HepG2 (cell line): ENCODE measurements around the gene CAMTA1. TPM values are rescaled to one million over a fixed set of nuclear protein-coding genes. Genes with fewer than 3 reads are reported as not detected.

ENCODE experiments used
- ATAC-seq: fragments of 200-7000 bp; cut with Tn5 transposase; 3 replicates; pipeline ENCODE4 v1.9.1; 2020; ENCODE audit warnings: mild to moderate bottlenecking, moderate library complexity
- BruUV-seq: library from RNA; stranded (reverse); fragments of 400-500 nt; replicated peaks from 2 replicates; lab custom pipeline; 2021; lab: Mats Ljungman, UMichigan
- CTCF ChIA-PET: fragments of 300-600 bp; formaldehyde crosslinking; extraction: SDS; loops from one replicate; lab custom pipeline; 2021; ENCODE audit warnings: low total read pairs, inconsistent platforms, low intra/inter-chr PET ratio; lab: Yijun Ruan, JAX
- POLR2A ChIA-PET: fragments of 350-600 bp; sonication (Branson Sonifier 250); formaldehyde crosslinking; loops from one replicate; lab custom pipeline; 2020; ENCODE audit warnings: antibody characterized with exemption, inconsistent platforms; lab: Yijun Ruan, JAX
- DNase-seq: peaks from one replicate; pipeline ENCODE4 v3.0.0-alpha.2; 2015; ENCODE audit warnings: low spot score
- FAIRE-seq: peaks from 3 replicates; lab custom pipeline; 2011; peaks lifted over from hg19 to GRCh38; lab: Jason Lieb, UNC
- H2AFZ ChIP-seq: one replicate; pipeline ENCODE4 v1.6.1; 2011; ENCODE audit warnings: low read length, inconsistent platforms
- H3K27ac ChIP-seq: fragments of 300-600 bp; 3 replicates; pipeline ENCODE4 v1.8.0; 2011; ENCODE audit warnings: mixed run types, mild to moderate bottlenecking, mixed read lengths, low read length, inconsistent platforms; ENCODE audit not compliant: insufficient read depth; ENCODE audit errors: extremely low read length
- H3K27me3 ChIP-seq, 2 experiments: fragments of 200-600 bp in 1 of 2; 2 replicates in 1 of 2; 3 replicates in 1 of 2; pipeline versions ENCODE4 v1.6.0 to v1.8.0; 2011; ENCODE audit warnings: low read length in 2 of 2, mild to moderate bottlenecking in 2 of 2, moderate library complexity in 2 of 2, inconsistent platforms in 1 of 2; ENCODE audit not compliant: insufficient read depth in 2 of 2, control insufficient read depth in 1 of 2
- H3K36me3 ChIP-seq, 2 experiments: fragments of 200-600 bp in 1 of 2; replicated peaks in 1 of 2; 2 replicates in 1 of 2; 3 replicates in 1 of 2; pipeline versions ENCODE4 v1.5.1 to v1.8.0; 2011; ENCODE audit warnings: low read length in 2 of 2, inconsistent platforms in 1 of 2; ENCODE audit not compliant: insufficient read depth in 2 of 2, control insufficient read depth in 1 of 2
- H3K4me1 ChIP-seq: 2 replicates; pipeline ENCODE4 v1.5.1; 2012; ENCODE audit warnings: low read length, inconsistent platforms; ENCODE audit not compliant: insufficient read depth
- H3K4me2 ChIP-seq: 2 replicates; pipeline ENCODE4 v1.6.0; 2011; ENCODE audit warnings: low read depth, low read length, inconsistent platforms
- H3K4me3 ChIP-seq, 3 experiments: fragments of 200-600 bp in 1 of 3; sonication (generic), shearing (Covaris generic) in 1 of 3; replicated peaks in 1 of 3; 2 replicates each; pipeline ENCODE4 v1.5.1; 2011 to 2016; ENCODE audit warnings: low read length in 3 of 3, inconsistent platforms in 2 of 3, low read depth in 2 of 3, mild to moderate bottlenecking in 2 of 3, control low read depth in 1 of 3, mixed read lengths in 1 of 3; ENCODE audit not compliant: insufficient read depth in 1 of 3
- H3K79me2 ChIP-seq: one replicate; pipeline ENCODE4 v1.6.1; 2011; ENCODE audit warnings: low read length, inconsistent platforms; ENCODE audit not compliant: insufficient read depth
- H3K9ac ChIP-seq: 2 replicates; pipeline ENCODE4 v1.6.0; 2011; ENCODE audit warnings: mild to moderate bottlenecking, low read depth, low read length, inconsistent platforms; ENCODE audit not compliant: insufficient read depth
- H3K9me3 ChIP-seq: 2 replicates; pipeline ENCODE4 v1.5.1; 2012; ENCODE audit warnings: mild to moderate bottlenecking, low read length
- H4K20me1 ChIP-seq: 2 replicates; pipeline ENCODE4 v1.6.0; 2011; ENCODE audit warnings: inconsistent platforms, mild to moderate bottlenecking, low read length, moderate library complexity; ENCODE audit not compliant: insufficient read depth
- BORCS8-MEF2B ChIP-seq: sonication (generic); formaldehyde crosslinking; IDR thresholded peaks from 2 replicates; pipeline ENCODE4 v1.8.0; 2022; ENCODE audit warnings: mild to moderate bottlenecking, missing genetic modification reagents
- CREB1 ChIP-seq, 2 experiments: fragments of 450-650 bp in 1 of 2; IDR thresholded peaks; 2 replicates each; pipeline ENCODE4 v1.6.1; 2016 to 2017; ENCODE audit warnings: control low read depth in 1 of 2, mild to moderate bottlenecking in 1 of 2, missing compliant biosample characterization in 1 of 2, missing genetic modification characterization in 1 of 2
- GATAD1 ChIP-seq: IDR thresholded peaks from 2 replicates; pipeline ENCODE4 v1.6.1; 2016; ENCODE audit warnings: missing genetic modification reagents, missing compliant biosample characterization
- NONO ChIP-seq, 2 experiments: fragments of 450-650 bp in 1 of 2; sonication (generic) in 1 of 2; formaldehyde crosslinking in 1 of 2; IDR thresholded peaks in 1 of 2; conservative IDR thresholded peaks in 1 of 2; 2 replicates each; pipeline versions ENCODE4 v1.6.1 to v1.8.0; 2017 to 2022; ENCODE audit warnings: mild to moderate bottlenecking in 1 of 2, missing genetic modification reagents in 1 of 2, moderate library complexity in 1 of 2
- PRDM15 ChIP-seq: sonication (generic); formaldehyde crosslinking; IDR thresholded peaks from 2 replicates; pipeline ENCODE4 v1.4.0; 2020; ENCODE audit warnings: missing genetic modification reagents
- RBFOX2 ChIP-seq: fragments of 200-400 bp; formaldehyde crosslinking; IDR thresholded peaks from 2 replicates; pipeline ENCODE4 v1.6.1; 2017; ENCODE audit warnings: low read depth, mild to moderate bottlenecking, low read length
- RXRA ChIP-seq: sonication (generic); formaldehyde crosslinking; IDR thresholded peaks from 2 replicates; pipeline ENCODE4 v1.5.1; 2020; ENCODE audit warnings: missing genetic modification reagents
- TBL1XR1 ChIP-seq: fragments of 150-350 bp; IDR thresholded peaks from 2 replicates; pipeline ENCODE4 v1.6.1; 2014; ENCODE audit warnings: borderline replicate concordance, low read length; ENCODE audit not compliant: partially characterized antibody
- TCF7L2 ChIP-seq: IDR thresholded peaks from 2 replicates; pipeline ENCODE4 v1.6.1; 2011; ENCODE audit warnings: mild to moderate bottlenecking, low read depth, low read length, moderate library complexity
- TP53 ChIP-seq: sonication (generic); formaldehyde crosslinking; conservative IDR thresholded peaks from 2 replicates; pipeline ENCODE4 v1.4.0; 2020; ENCODE audit warnings: missing genetic modification reagents
- ZBTB3 ChIP-seq: sonication (generic); formaldehyde crosslinking; IDR thresholded peaks from 2 replicates; pipeline ENCODE4 v1.4.0; 2020; ENCODE audit warnings: low read depth, mild to moderate bottlenecking, moderate library complexity, missing genetic modification reagents, borderline replicate concordance
- ZBTB34 ChIP-seq: sonication (generic); formaldehyde crosslinking; IDR thresholded peaks from 2 replicates; pipeline ENCODE4 v1.8.0; 2022; ENCODE audit warnings: mild to moderate bottlenecking, missing genetic modification reagents
- ZBTB39 ChIP-seq: sonication (generic); formaldehyde crosslinking; IDR thresholded peaks from 2 replicates; pipeline ENCODE4 v1.5.0; 2020; ENCODE audit warnings: missing genetic modification reagents
- ZMYM4 ChIP-seq: sonication (generic); formaldehyde crosslinking; IDR thresholded peaks from 2 replicates; pipeline ENCODE4 v1.8.1; 2023; ENCODE audit warnings: mild to moderate bottlenecking, missing genetic modification reagents
- ZNF10 ChIP-seq: sonication (generic); formaldehyde crosslinking; IDR thresholded peaks from 2 replicates; pipeline ENCODE4 v1.4.0; 2020; ENCODE audit warnings: mild to moderate bottlenecking, low read depth, missing genetic modification reagents, borderline replicate concordance
- ZNF17 ChIP-seq: sonication (generic); formaldehyde crosslinking; IDR thresholded peaks from 2 replicates; pipeline ENCODE4 v1.5.0; 2020; ENCODE audit warnings: mild to moderate bottlenecking, missing genetic modification reagents
- ZNF232 ChIP-seq: sonication (generic); formaldehyde crosslinking; IDR thresholded peaks from 2 replicates; pipeline ENCODE4 v1.4.0; 2020; ENCODE audit warnings: missing genetic modification reagents, borderline replicate concordance
- ZNF430 ChIP-seq: sonication (generic); formaldehyde crosslinking; IDR thresholded peaks from 2 replicates; pipeline ENCODE4 v1.9.0; 2021; ENCODE audit warnings: mild to moderate bottlenecking, missing genetic modification reagents
- ZNF773 ChIP-seq: sonication (generic); formaldehyde crosslinking; IDR thresholded peaks from 2 replicates; pipeline ENCODE4 v1.4.0; 2020; ENCODE audit warnings: missing genetic modification reagents, borderline replicate concordance
- WGBS: methylation state at CpG from one replicate; pipeline ENCODE4 v1.1.6; 2017; ENCODE audit warnings: low lambda C conversion rate; 5-methylcytosine and 5-hydroxymethylcytosine counted together
- in situ Hi-C: cut with HindIII; loops from 2 replicates; pipeline ENCODE4 v1.10.0; 2017; ENCODE audit warnings: low pct_unique_long_range_greater_than_20kb; ENCODE audit not compliant: extremely low pct_ligation_motif_present
- intact Hi-C: fragments of 100-400 bp; cut with micrococcal nuclease; formaldehyde crosslinking; loops from one replicate; pipeline ENCODE4 v1.10.0; 2022; ENCODE audit not compliant: unreplicated experiment
- polyA plus RNA-seq, 8 experiments: library from polyadenylated mRNA; depleted of rRNA in 3 of 8; stranded (reverse) in 7 of 8; unstranded in 1 of 8; fragments of >200 nt; fragmentation: Illumina TruSeq in 4 of 8; extraction: Trizol in 4 of 8; gene quantifications; 2 replicates each; pipeline versions ENCODE4 v1.2.1 to v1.2.3, GENCODE V29; 2011 to 2016; ENCODE audit warnings: low read depth in 4 of 8, missing spikeins in 1 of 8, mixed read lengths in 1 of 8; ENCODE audit not compliant: insufficient read depth in 1 of 8
- total RNA-seq, 5 experiments: library from RNA; depleted of rRNA; stranded (reverse); fragments of >200 nt; fragmentation: Illumina TruSeq; extraction: Trizol; gene quantifications; 2 replicates each; pipeline ENCODE4 v1.2.3, GENCODE V29; 2016; ENCODE audit warnings: low read depth in 1 of 5

CAMTA1 gene
- total and polyA plus RNA-seq, 2 of the 13 experiments (the other 11 are each of a cell fraction or from before 2014, with no cell fraction given), result 25.0 to 36.4 TPM

- BruUV-seq, result no TSS peak
- intact Hi-C loops, result no loop called here
- DNase-seq, result no peak
- no peak for ATAC-seq
- Histone ChIP-seq H3K27me3 (peaks cover 0 to 21% of the 10 kb centered on the region in 2 experiments; a peak in 4 of 5 replicates), H3K4me3 (no peak overlapping the region), H3K36me3 (no peaks in the 10 kb centered on the region), H3K4me1 (no peaks in the 10 kb centered on the region), H2AFZ (no peak overlapping the region), H4K20me1 (no peaks in the 10 kb centered on the region), H3K9me3 (no peaks in the 10 kb centered on the region), H3K4me2 (no peak overlapping the region), H3K9ac (no peak overlapping the region), H3K79me2 (no peaks in the 10 kb centered on the region), H3K27ac (no peak overlapping the region)
- no peak for FAIRE-seq
- 32% methylated on average over 13 of the region's 14 CpGs for WGBS
- ChIA-PET CTCF (no interaction called here), POLR2A (no interaction called here)
- in situ Hi-C loops, result no loop called here
- TF ChIP-seq CREB1 (IDR thresholded peaks at IDR 0.05), result no peak
- no peak for TF ChIP-seq CREB1 (CRISPR knock-in tag; IDR thresholded peaks at IDR 0.05)
- TF ChIP-seq ZNF430, result no peak
- TF ChIP-seq RBFOX2, result no peak
- no peak for TF ChIP-seq TP53 (CRISPR knock-in tag)
- TF ChIP-seq ZBTB3, result no peak
- TF ChIP-seq NONO (IDR thresholded peaks at IDR 0.05), result no peak
- no peak for TF ChIP-seq NONO (CRISPR knock-in tag; conservative IDR thresholded peaks at IDR 0.05)
- TF ChIP-seq BORCS8-MEF2B (CRISPR knock-in tag), result no peak
- no peak for TF ChIP-seq ZNF232
- no peak for TF ChIP-seq TCF7L2
- TF ChIP-seq ZNF773 (CRISPR knock-in tag), result no peak
- no peak for TF ChIP-seq ZNF10 (CRISPR knock-in tag)
- no peak for TF ChIP-seq GATAD1 (CRISPR knock-in tag)
- no peak for TF ChIP-seq TBL1XR1
- TF ChIP-seq ZMYM4 (CRISPR knock-in tag), result no peak
- no peak for TF ChIP-seq RXRA (CRISPR knock-in tag)
- no peak for TF ChIP-seq ZBTB34
- no peak for TF ChIP-seq ZNF17 (CRISPR knock-in tag)
- no peak for TF ChIP-seq PRDM15 (CRISPR knock-in tag)
- no peak for TF ChIP-seq ZBTB39 (CRISPR knock-in tag)
Observed at GRCh38 chr1:6984536-6984935, 199.3 kb downstream of the CAMTA1 start.
